ENCODE results near the gene PRKN.

- TF ChIP-seq, protein P1, sequence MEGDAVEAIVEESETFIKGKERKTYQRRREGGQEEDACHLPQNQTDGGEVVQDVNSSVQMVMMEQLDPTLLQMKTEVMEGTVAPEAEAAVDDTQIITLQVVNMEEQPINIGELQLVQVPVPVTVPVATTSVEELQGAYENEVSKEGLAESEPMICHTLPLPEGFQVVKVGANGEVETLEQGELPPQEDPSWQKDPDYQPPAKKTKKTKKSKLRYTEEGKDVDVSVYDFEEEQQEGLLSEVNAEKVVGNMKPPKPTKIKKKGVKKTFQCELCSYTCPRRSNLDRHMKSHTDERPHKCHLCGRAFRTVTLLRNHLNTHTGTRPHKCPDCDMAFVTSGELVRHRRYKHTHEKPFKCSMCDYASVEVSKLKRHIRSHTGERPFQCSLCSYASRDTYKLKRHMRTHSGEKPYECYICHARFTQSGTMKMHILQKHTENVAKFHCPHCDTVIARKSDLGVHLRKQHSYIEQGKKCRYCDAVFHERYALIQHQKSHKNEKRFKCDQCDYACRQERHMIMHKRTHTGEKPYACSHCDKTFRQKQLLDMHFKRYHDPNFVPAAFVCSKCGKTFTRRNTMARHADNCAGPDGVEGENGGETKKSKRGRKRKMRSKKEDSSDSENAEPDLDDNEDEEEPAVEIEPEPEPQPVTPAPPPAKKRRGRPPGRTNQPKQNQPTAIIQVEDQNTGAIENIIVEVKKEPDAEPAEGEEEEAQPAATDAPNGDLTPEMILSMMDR (IDR thresholded peaks at IDR 0.05; ENCODE audit: low read depth, low read length): 0 out of 2 replicates have a peak, but pooled peaks have one; percentile 16
- no peak for TF ChIP-seq EZH2phosphoT487 (IDR thresholded peaks at IDR 0.05; ENCODE audit: low read depth)
Measured at GRCh38 chr6:162198925-162199324, 528.6 kb downstream of the PRKN start.

Measured in OCI-LY3 (cell line).